ENCODE data around the gene RNF224.

GRCh38 chr9:137225699-137226331 is 1.5 kb upstream of the RNF224 start:
- TF ChIP-seq CTCF (IDR thresholded peaks at IDR 0.05) = no peak
- no peak for TF ChIP-seq POLR2A (IDR thresholded peaks at IDR 0.05)
